ES-I3 (cell line): ENCODE results near the gene IL1RN.

Experiments
- H3K36me3 ChIP-seq: 2 replicates; pipeline ENCODE4 v1.6.1; 2013; ENCODE audit warnings: mild to moderate bottlenecking, low read length, control low read depth, moderate library complexity; ENCODE audit not compliant: insufficient read depth
- H3K4me1 ChIP-seq: 2 replicates; pipeline ENCODE4 v1.6.1; 2013; ENCODE audit warnings: mild to moderate bottlenecking, control low read depth, low read length; ENCODE audit not compliant: insufficient read depth
- H3K9ac ChIP-seq: 2 replicates; pipeline ENCODE4 v1.6.1; 2013; ENCODE audit warnings: low read depth, mild to moderate bottlenecking, low read length, moderate library complexity
- H3K9me3 ChIP-seq: 2 replicates; pipeline ENCODE4 v1.6.1; 2013; ENCODE audit warnings: mild to moderate bottlenecking, low read length, moderate library complexity; ENCODE audit not compliant: control insufficient read depth, insufficient read depth

IL1RN gene, protein sequence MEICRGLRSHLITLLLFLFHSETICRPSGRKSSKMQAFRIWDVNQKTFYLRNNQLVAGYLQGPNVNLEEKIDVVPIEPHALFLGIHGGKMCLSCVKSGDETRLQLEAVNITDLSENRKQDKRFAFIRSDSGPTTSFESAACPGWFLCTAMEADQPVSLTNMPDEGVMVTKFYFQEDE

DNA sequence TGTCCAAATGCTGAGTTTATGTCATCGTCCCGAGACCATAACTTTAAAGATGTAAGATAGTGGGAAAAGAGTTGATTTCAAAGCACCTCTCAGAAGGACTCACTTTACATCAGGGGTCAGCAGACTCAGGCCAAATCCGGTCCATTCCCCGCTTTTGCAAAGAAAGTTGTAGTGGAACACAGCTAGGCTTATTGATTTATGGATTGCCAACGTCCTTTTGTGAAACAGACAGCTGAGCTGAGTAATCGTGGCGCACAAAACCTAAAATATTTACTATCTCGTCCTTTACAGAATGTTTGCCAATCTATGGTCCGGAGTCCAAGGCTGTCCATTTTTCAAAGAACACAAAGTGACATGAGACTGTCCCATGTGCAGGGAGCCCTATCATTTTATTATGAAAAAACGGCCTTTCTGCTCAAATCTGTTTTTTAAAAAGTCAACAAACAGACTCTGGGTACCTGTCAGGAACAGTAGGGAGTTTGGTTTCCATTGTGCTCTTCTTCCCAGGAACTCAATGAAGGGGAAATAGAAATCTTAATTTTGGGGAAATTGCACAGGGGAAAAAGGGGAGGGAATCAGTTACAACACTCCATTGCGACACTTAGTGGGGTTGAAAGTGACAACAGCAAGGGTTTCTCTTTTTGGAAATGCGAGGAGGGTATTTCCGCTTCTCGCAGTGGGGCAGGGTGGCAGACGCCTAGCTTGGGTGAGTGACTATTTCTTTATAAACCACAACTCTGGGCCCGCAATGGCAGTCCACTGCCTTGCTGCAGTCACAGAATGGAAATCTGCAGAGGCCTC lies at the start of gene IL1RN:
Gene IL1RN (plus strand): TSS at position 754 of the 801 bp plus-strand sequence. CDS start 27 bp downstream, at position 781.
- Histone ChIP-seq H3K9ac (no peak within 1 kb of the TSS), H3K36me3 (no peaks in the 10 kb centered on the region), H3K9me3 (no peaks in the 10 kb centered on the region), H3K4me1 (no peaks in the 10 kb centered on the region)

DNA sequence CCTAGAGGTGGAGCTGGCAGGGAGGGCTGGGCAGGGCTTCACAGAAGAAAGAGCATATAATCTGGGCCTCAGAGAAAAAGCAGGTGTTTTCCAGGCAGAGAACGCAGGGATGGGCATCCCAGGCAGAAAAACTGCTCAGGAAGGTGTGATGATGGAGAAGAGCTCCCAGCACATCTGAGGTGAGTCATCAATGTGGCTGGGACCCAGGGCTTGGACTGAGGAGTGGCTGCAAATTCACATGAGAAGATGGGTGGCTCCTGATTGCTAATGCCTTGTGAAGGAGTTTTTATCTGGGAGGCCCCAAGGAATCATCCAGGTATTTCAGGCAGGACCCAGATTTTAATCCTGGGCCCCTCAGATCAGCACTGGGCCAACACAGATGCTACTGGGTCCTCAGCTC lies 49.5 kb upstream of the IL1RN start:
- Histone ChIP-seq H3K4me1 (peaks cover 3% of the 10 kb centered on the region; the same call in 1 of the 2 replicates), H3K36me3 (no peaks in the 10 kb centered on the region), H3K9me3 (no peaks in the 10 kb centered on the region), H3K9ac (no peak overlapping the region)

DNA sequence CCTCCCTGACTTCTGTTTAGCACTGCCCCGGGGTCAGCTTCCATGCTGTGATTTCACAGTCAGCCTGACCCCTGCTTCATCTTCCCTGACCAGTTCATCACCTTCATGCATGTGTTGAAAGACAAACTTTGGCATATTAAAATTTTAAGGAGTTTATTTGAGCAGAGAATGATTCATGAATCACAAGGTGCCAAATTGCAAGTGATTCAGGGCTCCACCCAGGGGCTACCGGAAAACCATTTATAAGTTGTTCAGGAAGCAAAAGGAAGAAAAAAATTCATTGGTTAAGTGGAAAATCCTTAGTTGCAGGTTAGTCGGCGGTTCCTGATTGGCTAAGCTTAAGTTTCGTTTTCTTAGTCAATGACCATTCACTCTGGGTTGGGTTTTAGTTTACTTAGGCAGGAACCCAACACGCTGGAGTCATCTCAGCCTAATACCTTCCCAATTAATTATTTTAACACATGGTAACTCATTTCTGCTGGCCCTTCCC lies 49.0 kb upstream of the IL1RN start:
- Histone ChIP-seq H3K9ac (no peak overlapping the region), H3K36me3 (no peaks in the 10 kb centered on the region), H3K4me1 (peaks cover 3% of the 10 kb centered on the region; the same call in 1 of the 2 replicates), H3K9me3 (no peaks in the 10 kb centered on the region)

DNA sequence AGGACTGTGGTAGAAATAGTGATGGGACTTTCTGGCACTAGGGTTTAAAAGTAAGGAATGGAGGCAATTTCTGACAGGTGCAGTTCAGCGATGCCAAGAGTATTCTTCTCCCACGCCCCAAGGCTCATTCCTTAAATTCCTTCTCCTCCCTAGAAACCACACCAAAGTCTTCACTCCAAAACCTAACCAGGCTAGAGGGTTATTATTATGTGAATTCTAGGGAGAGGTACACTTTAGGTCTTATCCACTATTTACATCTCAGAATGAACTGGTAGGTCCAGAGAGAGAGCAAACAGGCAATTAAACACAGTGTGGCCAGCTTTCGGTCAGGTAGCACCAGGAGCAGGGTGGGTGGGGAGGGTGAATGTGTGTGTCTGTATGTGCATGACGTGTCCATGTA lies 48.3 kb upstream of the IL1RN start:
- H3K36me3 ChIP-seq: no peaks in the 10 kb centered on the region
- H3K9ac ChIP-seq: no peak overlapping the region
- H3K4me1 ChIP-seq: peaks cover 3% of the 10 kb centered on the region; the same call in 1 of the 2 replicates
- no peaks in the 10 kb centered on the region for H3K9me3 ChIP-seq

DNA sequence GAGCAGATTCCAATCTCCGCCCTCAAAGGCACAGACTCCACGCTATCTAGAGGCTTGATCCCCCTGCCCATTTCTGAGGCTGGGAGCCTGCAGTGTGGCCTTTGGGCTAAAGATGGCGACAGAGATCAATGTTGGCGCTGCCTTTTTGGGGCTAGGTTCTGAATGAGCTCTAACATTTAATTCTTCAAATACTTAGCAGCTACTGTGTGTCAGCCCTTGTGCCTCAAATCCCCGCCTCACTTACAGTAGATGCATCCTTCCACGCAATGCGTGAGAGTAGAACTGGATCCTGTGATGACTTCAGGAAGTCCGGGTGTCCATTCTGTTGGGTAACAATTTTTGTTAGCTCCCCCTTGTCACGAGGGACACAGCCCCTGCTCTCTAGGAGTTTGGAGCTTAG lies 47.3 kb upstream of the IL1RN start:
- Histone ChIP-seq H3K36me3 (no peaks in the 10 kb centered on the region), H3K9ac (no peak overlapping the region), H3K9me3 (no peaks in the 10 kb centered on the region), H3K4me1 (peaks cover 3% of the 10 kb centered on the region; the same call in 1 of the 2 replicates)

DNA sequence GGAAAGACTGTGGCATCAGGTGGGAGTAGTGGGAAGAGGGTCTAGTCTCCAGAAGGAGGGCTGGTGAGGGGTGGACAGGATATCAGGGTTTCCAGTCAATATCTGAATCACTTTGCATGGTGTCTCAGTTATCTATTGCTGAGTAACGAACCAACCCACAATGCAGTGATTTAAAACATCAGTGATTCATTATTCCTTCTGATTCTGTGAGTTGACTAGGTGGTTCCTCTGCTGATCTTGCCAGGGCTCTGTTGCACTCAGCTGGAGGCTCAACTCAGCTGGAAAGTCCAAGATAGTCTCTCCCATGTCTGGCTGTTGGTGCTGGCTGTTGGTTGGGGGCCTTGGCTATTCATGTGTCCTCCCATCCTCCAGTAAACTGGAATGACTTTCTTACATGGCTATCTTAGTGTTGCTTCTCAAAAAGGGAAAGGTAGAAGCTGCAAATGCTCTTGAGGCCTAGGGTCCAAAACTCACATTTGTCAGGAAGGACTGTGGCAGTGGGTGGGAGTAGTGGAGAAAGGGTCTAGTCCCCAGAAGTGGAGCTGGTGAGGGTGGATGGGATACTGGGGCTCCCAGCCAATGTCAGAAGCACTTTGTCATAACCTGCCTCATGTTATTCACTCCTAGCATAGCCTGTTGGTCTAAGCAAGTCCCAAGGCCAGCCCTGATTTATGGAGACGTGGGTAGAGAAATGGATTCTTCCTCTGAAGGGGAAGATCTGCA lies 45.7 kb upstream of the IL1RN start:
- Histone ChIP-seq H3K9ac (no peak overlapping the region), H3K36me3 (no peaks in the 10 kb centered on the region), H3K4me1 (peaks cover 3% of the 10 kb centered on the region; the same call in 1 of the 2 replicates), H3K9me3 (no peaks in the 10 kb centered on the region)

DNA sequence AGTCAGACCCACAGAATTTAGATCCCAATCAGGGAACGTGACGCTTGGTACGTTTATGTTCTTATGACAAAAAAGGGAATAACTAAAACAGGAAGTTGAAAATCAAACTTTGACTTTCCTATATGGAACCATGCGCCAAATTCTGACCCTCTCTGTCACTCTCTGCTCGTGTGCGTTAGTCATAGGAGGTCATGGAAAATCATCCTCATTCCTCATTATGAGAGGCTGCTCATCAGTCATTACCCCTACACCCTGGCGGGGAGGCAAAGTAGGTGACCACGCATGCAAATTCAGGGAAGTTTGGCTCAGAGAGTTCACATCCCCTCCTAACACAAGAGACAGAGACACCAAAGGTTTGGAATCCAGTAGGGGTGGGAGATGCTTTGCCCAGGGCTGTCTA lies 44.1 kb upstream of the IL1RN start:
- Histone ChIP-seq H3K36me3 (no peaks in the 10 kb centered on the region), H3K9ac (no peak overlapping the region), H3K4me1 (peaks cover 3% of the 10 kb centered on the region; the same call in 1 of the 2 replicates), H3K9me3 (no peaks in the 10 kb centered on the region)

DNA sequence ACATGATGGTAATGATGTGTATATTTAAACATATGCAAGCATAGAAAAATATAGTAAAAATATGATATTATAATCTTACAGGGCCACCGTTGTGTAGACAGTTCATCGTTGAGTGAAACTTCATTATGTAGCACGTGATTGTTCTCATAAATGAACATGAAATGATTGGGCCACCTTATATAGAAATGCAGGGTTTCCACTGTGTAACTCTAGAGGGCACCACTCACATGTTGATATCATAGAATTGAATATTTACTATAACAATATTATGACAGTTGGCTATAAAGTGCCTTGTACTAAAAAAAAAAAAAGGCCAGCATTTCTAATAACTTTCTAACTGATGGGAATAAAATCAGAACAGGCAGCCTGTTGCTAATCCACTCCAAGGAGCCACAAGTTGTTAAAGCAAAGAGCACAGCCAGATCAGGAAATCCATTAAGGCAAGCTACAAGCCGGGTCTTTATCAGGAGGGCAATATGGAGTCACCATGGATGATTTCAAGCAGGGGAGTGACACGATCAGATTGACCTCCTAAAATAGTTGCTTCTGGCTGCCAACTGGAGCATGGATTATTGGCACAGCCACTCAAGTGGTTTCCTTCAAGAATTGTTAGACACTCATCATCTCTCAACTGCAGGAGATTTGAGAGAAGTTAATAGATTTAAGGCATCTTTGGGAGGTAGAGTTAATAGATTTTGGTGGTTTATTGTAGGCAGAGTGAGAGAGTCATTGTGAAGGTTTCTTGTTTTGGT lies 43.0 kb upstream of the IL1RN start:
- H3K36me3 ChIP-seq: no peaks in the 10 kb centered on the region
- no peaks in the 10 kb centered on the region for H3K9me3 ChIP-seq
- no peak overlapping the region for H3K9ac ChIP-seq
- H3K4me1 ChIP-seq: no peaks in the 10 kb centered on the region

DNA sequence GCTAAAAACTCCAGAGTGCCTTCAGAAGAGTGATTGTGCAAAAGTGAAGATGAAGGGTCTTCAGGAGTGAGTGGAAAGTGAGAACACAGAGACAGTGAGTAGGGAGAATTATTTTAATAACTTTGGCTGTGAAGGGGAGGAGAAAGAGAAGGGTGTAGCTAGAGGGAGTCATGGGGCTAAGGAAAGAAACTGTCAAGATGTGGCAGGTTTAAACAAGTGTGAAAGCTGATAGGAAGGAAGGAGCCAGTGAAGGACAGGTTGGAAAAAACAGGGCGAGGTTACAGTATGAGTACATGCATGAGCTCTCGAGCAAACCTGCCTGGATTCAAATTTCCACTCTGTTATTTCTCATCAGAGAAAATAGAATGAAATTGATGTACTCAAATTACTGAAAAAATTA lies 41.9 kb upstream of the IL1RN start:
- Histone ChIP-seq H3K9ac (no peak overlapping the region), H3K36me3 (no peaks in the 10 kb centered on the region), H3K4me1 (no peaks in the 10 kb centered on the region), H3K9me3 (no peaks in the 10 kb centered on the region)

DNA sequence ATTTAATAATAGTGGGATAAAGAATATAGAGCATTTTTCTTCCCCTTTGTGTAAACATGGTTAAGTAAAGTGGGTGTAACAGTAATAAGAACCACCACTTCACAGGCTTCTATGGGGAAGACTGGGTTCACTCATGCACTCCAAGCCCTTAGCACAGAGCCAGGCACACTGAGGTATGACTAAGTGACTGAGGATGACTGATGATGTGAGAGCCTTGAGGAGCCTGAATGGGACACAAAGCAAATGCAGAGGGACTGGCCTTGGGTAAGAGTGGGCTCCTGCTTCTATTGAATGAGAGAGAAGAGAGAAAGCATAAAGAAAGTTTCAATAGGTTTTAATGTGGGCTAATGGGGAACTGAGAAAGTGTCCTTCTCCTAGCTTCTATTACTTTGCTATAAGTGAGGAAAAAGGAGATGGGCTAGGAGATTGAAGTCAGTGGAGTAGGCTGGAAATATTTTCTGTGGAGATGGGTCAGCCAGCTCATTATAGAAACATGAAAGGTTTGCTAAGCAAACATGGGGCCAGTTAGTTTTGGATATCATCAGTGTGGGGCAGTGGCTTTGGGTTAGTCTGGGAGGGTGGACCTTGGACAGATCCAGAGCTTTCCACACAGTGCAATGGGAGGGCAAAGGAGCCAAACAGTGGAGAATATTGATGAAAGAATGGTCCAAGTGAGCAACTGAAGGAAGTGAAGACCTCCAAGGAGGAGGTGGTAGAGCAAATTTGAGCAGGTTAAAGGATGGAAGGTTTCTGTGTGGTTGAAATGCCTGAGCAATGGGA lies 39.0 kb upstream of the IL1RN start:
- no peaks in the 10 kb centered on the region for H3K4me1 ChIP-seq
- H3K9ac ChIP-seq: no peak overlapping the region
- H3K9me3 ChIP-seq: no peaks in the 10 kb centered on the region
- H3K36me3 ChIP-seq: no peaks in the 10 kb centered on the region

DNA sequence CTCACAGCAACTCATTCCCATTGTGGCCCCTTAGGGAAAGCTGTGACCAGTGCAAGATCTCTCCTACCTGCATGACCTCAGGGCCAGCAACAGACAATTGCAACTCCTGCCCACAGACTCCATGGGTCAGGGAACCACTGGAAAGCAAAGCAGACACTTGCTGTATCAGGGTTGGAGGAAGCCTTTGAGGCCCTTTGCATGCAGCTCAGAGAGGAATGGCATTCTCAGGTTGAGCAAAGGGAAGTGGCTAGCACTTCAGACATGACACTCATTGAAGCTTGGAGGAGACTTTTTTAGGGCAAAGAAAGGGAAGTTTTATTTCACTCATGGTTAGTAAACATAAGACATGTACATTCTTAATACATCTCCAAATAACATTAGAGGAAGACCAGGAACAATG lies 37.5 kb upstream of the IL1RN start:
- Histone ChIP-seq H3K9ac (no peak overlapping the region), H3K36me3 (no peaks in the 10 kb centered on the region), H3K9me3 (no peaks in the 10 kb centered on the region; the same call in 1 of the 2 replicates), H3K4me1 (no peaks in the 10 kb centered on the region)

DNA sequence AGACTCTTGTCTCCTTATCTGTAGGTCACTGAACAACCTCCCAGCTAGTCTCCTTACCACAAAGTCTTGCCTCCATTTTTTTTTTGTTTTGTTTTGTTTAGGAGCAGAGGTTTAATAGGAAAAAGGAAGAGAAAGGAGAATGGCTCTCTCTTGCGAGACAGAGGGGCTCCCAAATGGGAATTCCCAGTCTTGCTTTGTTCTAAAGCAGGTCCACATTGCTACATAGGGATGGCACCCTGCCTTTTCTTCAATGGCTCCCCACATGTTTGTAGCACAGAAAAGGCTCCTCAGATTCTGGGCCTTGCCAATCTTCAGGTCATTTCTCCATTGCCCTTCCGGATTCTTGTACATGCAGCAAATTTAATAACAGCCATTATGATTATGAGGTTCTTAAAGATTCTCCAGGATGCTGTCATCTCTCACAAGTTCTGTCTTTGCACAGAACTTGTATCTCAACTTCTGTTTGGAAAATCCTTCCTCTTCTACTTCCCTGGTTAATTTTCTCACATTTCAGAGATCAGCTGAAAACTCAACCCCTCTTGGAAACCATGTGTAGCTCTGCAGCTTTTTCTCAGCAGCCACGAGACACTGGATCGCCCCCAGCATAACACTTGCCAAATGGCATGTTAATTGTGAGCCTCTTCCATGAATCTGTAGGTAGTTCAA lies 36.0 kb upstream of the IL1RN start:
- Histone ChIP-seq H3K9ac (no peak overlapping the region), H3K9me3 (no peaks in the 10 kb centered on the region; the same call in 1 of the 2 replicates), H3K4me1 (no peaks in the 10 kb centered on the region), H3K36me3 (no peaks in the 10 kb centered on the region)
